ENCODE results near the gene CASP6.

Gene CASP6

GRCh38 chr4:109676886-109677285 is 26.4 kb downstream of the CASP6 start:
- H3K9me2 ChIP-seq (replicated peaks; ENCODE audit: insufficient read depth, low read length): no peaks in the 10 kb centered on the region
- H3K9me3 ChIP-seq (ENCODE audit: insufficient read depth, low read length): no peaks in the 10 kb centered on the region
- H3K27me3 ChIP-seq (ENCODE audit: low read length): no peaks in the 10 kb centered on the region
- H3K79me2 ChIP-seq (ENCODE audit: insufficient read depth, low read length): no peaks in the 10 kb centered on the region
- H4K20me1 ChIP-seq (ENCODE audit: low read depth, low read length): no peaks in the 10 kb centered on the region
- H2AFZ ChIP-seq (ENCODE audit: low read depth, low read length, severe bottlenecking): no peak overlapping the region
- no peak overlapping the region for H3K27ac ChIP-seq (ENCODE audit: low read depth, low read length)
- H3K9ac ChIP-seq (ENCODE audit: low read length): no peak overlapping the region
- H3K36me3 ChIP-seq (ENCODE audit: low read length): no peaks in the 10 kb centered on the region
- no peak overlapping the region for H3K4me3 ChIP-seq (ENCODE audit: insufficient read depth, low read length, poor library complexity, severe bottlenecking)
- H3F3A ChIP-seq (ENCODE audit: insufficient read depth): no peaks in the 10 kb centered on the region
- TF ChIP-seq CTCF (IDR thresholded peaks at IDR 0.05; ENCODE audit: insufficient read depth, low read length, poor library complexity, severe bottlenecking): no peak
- TF ChIP-seq EZH2phosphoT487 (conservative IDR thresholded peaks at IDR 0.05; ENCODE audit: low read length): no peak
- no peak overlapping the region for H3K4me2 ChIP-seq (ENCODE audit: low read depth, low read length, poor library complexity, severe bottlenecking)

GRCh38 chr4:109675843-109676242 is 27.4 kb downstream of the CASP6 start:
- Histone ChIP-seq H3K4me3 (ENCODE audit: insufficient read depth, low read length, poor library complexity, severe bottlenecking) (no peak overlapping the region), H3K27me3 (ENCODE audit: low read length) (no peaks in the 10 kb centered on the region), H3K9me3 (ENCODE audit: insufficient read depth, low read length) (no peaks in the 10 kb centered on the region), H3K36me3 (ENCODE audit: low read length) (no peaks in the 10 kb centered on the region), H3K79me2 (ENCODE audit: insufficient read depth, low read length) (no peaks in the 10 kb centered on the region), H3F3A (ENCODE audit: insufficient read depth) (no peaks in the 10 kb centered on the region), H4K20me1 (ENCODE audit: low read depth, low read length) (no peaks in the 10 kb centered on the region), H3K27ac (ENCODE audit: low read depth, low read length) (no peak overlapping the region), H2AFZ (ENCODE audit: low read depth, low read length, severe bottlenecking) (no peak overlapping the region), H3K4me2 (ENCODE audit: low read depth, low read length, poor library complexity, severe bottlenecking) (no peak overlapping the region), H3K9ac (ENCODE audit: low read length) (no peak overlapping the region), H3K9me2 (replicated peaks; ENCODE audit: insufficient read depth, low read length) (no peaks in the 10 kb centered on the region)
- TF ChIP-seq CTCF (IDR thresholded peaks at IDR 0.05; ENCODE audit: insufficient read depth, low read length, poor library complexity, severe bottlenecking): no peak
- no peak for TF ChIP-seq EZH2phosphoT487 (conservative IDR thresholded peaks at IDR 0.05; ENCODE audit: low read length)

DNA sequence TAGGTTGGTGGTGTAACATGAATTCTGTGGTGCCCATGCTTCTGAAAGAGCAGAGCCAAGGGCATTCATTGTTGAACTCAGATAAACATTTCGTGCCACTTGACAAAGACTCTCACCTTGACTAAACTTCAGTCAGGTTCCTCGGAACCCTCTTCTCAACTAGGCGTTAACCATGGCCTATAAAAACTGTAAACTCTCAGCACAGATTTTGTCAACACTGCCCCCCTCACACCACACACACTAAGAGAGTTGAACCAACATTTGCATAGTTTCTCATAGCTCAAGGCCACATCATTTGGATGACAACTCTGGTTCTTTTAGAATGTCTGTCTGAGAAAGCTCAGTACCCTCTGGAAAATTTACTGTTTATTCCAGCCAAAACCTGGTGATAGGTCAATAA is 28.1 kb downstream of the CASP6 start:
- no peaks in the 10 kb centered on the region for H4K20me1 ChIP-seq (ENCODE audit: low read depth, low read length)
- no peak overlapping the region for H3K9ac ChIP-seq (ENCODE audit: low read length)
- H3K9me2 ChIP-seq (replicated peaks; ENCODE audit: insufficient read depth, low read length): no peaks in the 10 kb centered on the region
- H2AFZ ChIP-seq (ENCODE audit: low read depth, low read length, severe bottlenecking): no peak overlapping the region
- H3K4me3 ChIP-seq (ENCODE audit: insufficient read depth, low read length, poor library complexity, severe bottlenecking): no peak overlapping the region
- H3F3A ChIP-seq (ENCODE audit: insufficient read depth): no peaks in the 10 kb centered on the region
- H3K27ac ChIP-seq (ENCODE audit: low read depth, low read length): no peak overlapping the region
- H3K79me2 ChIP-seq (ENCODE audit: insufficient read depth, low read length): no peaks in the 10 kb centered on the region
- TF ChIP-seq EZH2phosphoT487 (conservative IDR thresholded peaks at IDR 0.05; ENCODE audit: low read length) (no peak), CTCF (IDR thresholded peaks at IDR 0.05; ENCODE audit: insufficient read depth, low read length, poor library complexity, severe bottlenecking) (no peak)
- no peak overlapping the region for H3K4me2 ChIP-seq (ENCODE audit: low read depth, low read length, poor library complexity, severe bottlenecking)
- H3K27me3 ChIP-seq (ENCODE audit: low read length): no peaks in the 10 kb centered on the region
- H3K36me3 ChIP-seq (ENCODE audit: low read length): no peaks in the 10 kb centered on the region
- H3K9me3 ChIP-seq (ENCODE audit: insufficient read depth, low read length): no peaks in the 10 kb centered on the region

- Histone ChIP-seq H3K36me3 (ENCODE audit: low read length) (no peaks in the 10 kb centered on the region), H3K27me3 (ENCODE audit: low read length) (no peaks in the 10 kb centered on the region)
- TF ChIP-seq CTCF (IDR thresholded peaks at IDR 0.05; ENCODE audit: insufficient read depth, low read length, poor library complexity, severe bottlenecking) (no peak), EZH2phosphoT487 (conservative IDR thresholded peaks at IDR 0.05; ENCODE audit: low read length) (no peak)
Measured at GRCh38 chr4:109673303-109673702, 29.9 kb downstream of the CASP6 start.

More at GRCh38 chr4:109673303-109673702, 29.9 kb downstream of the CASP6 start:
- Histone ChIP-seq H3K4me3 (ENCODE audit: insufficient read depth, low read length, poor library complexity, severe bottlenecking) (no peak overlapping the region), H3K79me2 (ENCODE audit: insufficient read depth, low read length) (no peaks in the 10 kb centered on the region), H3K9me3 (ENCODE audit: insufficient read depth, low read length) (no peaks in the 10 kb centered on the region), H3K27ac (ENCODE audit: low read depth, low read length) (no peak overlapping the region), H3K9ac (ENCODE audit: low read length) (no peak overlapping the region), H2AFZ (ENCODE audit: low read depth, low read length, severe bottlenecking) (no peak overlapping the region), H3K4me2 (ENCODE audit: low read depth, low read length, poor library complexity, severe bottlenecking) (no peak overlapping the region), H4K20me1 (ENCODE audit: low read depth, low read length) (no peaks in the 10 kb centered on the region), H3K9me2 (replicated peaks; ENCODE audit: insufficient read depth, low read length) (no peaks in the 10 kb centered on the region), H3F3A (ENCODE audit: insufficient read depth) (no peaks in the 10 kb centered on the region)
